ENCODE measurements around the gene RAP1GDS1.

GRCh38 chr4:98249831-98250230 is 11.4 kb upstream of the RAP1GDS1 start:
- TF ChIP-seq MAX (IDR thresholded peaks at IDR 0.05) (no peak), EP300 (IDR thresholded peaks at IDR 0.05; ENCODE audit: borderline replicate concordance) (no peak), FOXM1 (IDR thresholded peaks at IDR 0.05; ENCODE audit: borderline replicate concordance, low read depth) (no peak), CREB1 (IDR thresholded peaks at IDR 0.05; ENCODE audit: low read depth) (no peak), USF1 (IDR thresholded peaks at IDR 0.05) (no peak), YY1 (IDR thresholded peaks at IDR 0.05; ENCODE audit: low read depth) (no peak), EGR1 (IDR thresholded peaks at IDR 0.05) (no peak), CEBPB (IDR thresholded peaks at IDR 0.05) (no peak)
